AG04449 (cell line): ENCODE results near the gene JAKMIP2.

Experiments used
- CTCF ChIA-PET: fragments of 350-600 bp; formaldehyde crosslinking; extraction: SDS; loops from one replicate; lab custom pipeline; 2021; ENCODE audit warnings: antibody characterized with exemption; lab: Yijun Ruan, JAX
- POLR2A ChIA-PET: fragments of 400-600, 350-600 bp; formaldehyde crosslinking; extraction: SDS; loops from one replicate; lab custom pipeline; 2020; ENCODE audit warnings: antibody characterized with exemption, inconsistent platforms; lab: Yijun Ruan, JAX
- DNase-seq: peaks from one replicate; pipeline ENCODE4 v3.0.0-alpha.2; 2010; ENCODE audit warnings: low read depth, low spot score
- H3K4me3 ChIP-seq: 2 replicates; pipeline ENCODE4 v1.5.1; 2011; ENCODE audit warnings: low read depth, mild to moderate bottlenecking, control low read depth, low read length
- CTCF ChIP-seq: IDR thresholded peaks from one replicate; pipeline ENCODE4 v1.5.1; 2011; ENCODE audit warnings: mild to moderate bottlenecking, moderate library complexity, low read length, control low read depth, inconsistent platforms; ENCODE audit not compliant: insufficient read depth; ENCODE audit errors: missing control alignments

The JAKMIP2 gene

GRCh38 chr5:147645197-147645596, 137.3 kb downstream of the JAKMIP2 start:
- ChIA-PET POLR2A (no interaction called here), CTCF (interaction anchor here (2.0 kb wide), 1 partner anchor 18 kb away, joined by 4 read pairs; no protein-coding TSS in a partner anchor)
- no peak overlapping the region for H3K4me3 ChIP-seq
- DNase-seq = no peak
- no peak for TF ChIP-seq CTCF

DNA sequence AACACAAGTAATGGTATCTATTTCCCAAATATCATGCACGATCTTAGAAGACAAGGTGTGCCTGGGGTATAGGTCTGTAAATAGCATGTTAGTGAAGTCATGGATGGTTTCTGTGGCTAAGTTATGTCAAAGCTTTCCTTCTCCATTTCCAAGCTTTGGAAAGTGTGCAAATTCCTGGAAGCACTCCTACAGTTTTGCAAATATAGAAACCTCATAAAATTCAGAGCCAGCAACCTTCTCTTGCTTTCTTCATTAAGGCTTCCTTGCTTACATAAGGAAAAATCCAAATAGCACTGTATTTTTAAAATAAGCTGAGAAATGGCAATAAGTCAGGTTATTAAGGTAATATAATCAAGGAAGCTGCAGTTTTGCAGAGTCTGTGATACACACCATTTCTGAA, 138.1 kb downstream of the JAKMIP2 start:
- DNase-seq = no peak
- TF ChIP-seq CTCF = no peak
- no peak overlapping the region for H3K4me3 ChIP-seq
- ChIA-PET POLR2A (no interaction called here), CTCF (interaction anchor here (2.0 kb wide), 1 partner anchor 17 kb away, joined by 4 read pairs; no protein-coding TSS in a partner anchor)

- POLR2A ChIA-PET = no interaction called here
- H3K4me3 ChIP-seq = no peak overlapping the region
- no peak for TF ChIP-seq CTCF
- CTCF ChIA-PET = no interaction called here
- DNase-seq = no peak
Observed at GRCh38 chr5:147643142-147643541, 139.4 kb downstream of the JAKMIP2 start.

GRCh38 chr5:147642666-147643065, 139.9 kb downstream of the JAKMIP2 start:
- ChIA-PET POLR2A (no interaction called here), CTCF (no interaction called here)
- H3K4me3 ChIP-seq = no peak overlapping the region
- no peak for DNase-seq
- no peak for TF ChIP-seq CTCF

DNA sequence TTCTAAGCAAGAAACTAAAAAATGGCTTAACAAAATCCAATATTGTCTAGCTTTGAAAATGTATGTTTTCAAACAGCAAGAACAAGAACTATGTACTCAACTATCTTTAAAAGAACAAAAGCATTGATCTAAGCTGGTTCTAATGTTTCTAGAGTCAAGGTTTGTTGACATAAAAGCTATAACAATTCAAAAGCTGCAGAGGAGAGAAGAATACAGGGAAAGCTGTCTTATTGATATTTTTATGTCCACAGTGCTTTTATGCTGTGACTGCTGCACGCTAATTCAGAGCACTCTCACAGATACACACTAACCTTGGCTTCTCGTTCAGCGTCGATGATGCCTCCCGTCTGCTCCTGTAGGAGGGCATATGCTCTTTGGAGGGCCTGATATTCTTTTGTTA, 143.2 kb downstream of the JAKMIP2 start:
- POLR2A ChIA-PET = no interaction called here
- H3K4me3 ChIP-seq = no peak overlapping the region
- CTCF ChIA-PET = interaction anchor here (1.8 kb wide), 1 partner anchor 11 kb away, joined by 6 read pairs; no protein-coding TSS in a partner anchor
- DNase-seq = no peak
- TF ChIP-seq CTCF = no peak

DNA sequence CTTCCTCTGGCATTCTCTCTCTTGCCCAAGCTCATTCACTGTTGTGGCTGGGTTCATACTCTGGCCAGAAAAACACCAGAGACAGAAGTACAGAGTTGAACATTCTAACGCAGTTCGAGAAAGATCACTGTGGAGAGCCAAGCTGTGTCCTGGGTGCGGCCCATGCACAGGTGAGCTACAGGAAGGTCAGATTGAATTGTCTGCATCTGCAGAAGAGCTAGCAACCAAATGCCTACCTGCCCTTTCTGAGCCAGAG, 145.9 kb downstream of the JAKMIP2 start:
- ChIA-PET POLR2A (no interaction called here), CTCF (interaction anchor here (1.4 kb wide), 1 partner anchor 9 kb away, joined by 8 read pairs; no protein-coding TSS in a partner anchor)
- DNase-seq = no peak
- TF ChIP-seq CTCF = no peak
- H3K4me3 ChIP-seq = no peak overlapping the region
